ENCODE results near the gene PFN2.

DNA sequence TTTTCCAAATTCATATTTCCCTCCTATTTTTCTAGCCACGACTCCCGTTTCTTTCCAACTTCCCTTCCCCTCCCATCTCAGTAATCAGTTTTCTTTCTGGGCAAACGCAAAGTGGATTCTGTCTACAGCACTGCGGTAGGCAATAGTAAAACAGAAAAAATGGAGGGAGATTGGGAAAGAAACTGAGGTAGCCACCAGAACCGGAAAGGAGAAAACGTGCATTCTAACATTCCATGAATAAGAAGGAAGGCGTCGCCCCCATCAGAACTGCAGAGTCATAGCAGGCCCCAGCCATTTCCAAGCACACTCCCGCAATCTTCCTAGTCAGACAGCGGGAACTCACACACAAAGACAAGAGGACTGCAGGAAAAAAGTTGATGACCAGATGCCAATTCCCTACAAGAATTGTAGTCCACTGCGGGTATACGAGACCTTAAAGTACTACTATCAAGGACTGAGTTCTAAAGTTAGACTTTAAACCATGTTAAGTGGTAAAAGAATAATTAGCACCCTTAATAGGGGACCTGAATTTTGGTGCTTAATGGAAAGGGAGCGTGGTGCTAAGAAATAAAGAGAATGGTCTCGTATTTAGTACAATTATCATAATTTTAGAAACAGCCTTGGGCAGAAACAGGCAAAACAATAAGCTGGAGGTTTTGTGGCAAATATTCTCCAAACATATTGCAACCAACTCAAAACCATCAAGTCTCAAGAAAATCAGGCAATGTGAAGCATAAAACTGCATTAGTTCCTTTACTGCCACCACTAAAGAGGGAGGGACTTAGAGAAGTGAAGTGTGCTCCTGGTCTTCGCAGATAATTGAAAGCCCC, 1.4 kb downstream of the PFN2 start:
- TF ChIP-seq, protein P1, sequence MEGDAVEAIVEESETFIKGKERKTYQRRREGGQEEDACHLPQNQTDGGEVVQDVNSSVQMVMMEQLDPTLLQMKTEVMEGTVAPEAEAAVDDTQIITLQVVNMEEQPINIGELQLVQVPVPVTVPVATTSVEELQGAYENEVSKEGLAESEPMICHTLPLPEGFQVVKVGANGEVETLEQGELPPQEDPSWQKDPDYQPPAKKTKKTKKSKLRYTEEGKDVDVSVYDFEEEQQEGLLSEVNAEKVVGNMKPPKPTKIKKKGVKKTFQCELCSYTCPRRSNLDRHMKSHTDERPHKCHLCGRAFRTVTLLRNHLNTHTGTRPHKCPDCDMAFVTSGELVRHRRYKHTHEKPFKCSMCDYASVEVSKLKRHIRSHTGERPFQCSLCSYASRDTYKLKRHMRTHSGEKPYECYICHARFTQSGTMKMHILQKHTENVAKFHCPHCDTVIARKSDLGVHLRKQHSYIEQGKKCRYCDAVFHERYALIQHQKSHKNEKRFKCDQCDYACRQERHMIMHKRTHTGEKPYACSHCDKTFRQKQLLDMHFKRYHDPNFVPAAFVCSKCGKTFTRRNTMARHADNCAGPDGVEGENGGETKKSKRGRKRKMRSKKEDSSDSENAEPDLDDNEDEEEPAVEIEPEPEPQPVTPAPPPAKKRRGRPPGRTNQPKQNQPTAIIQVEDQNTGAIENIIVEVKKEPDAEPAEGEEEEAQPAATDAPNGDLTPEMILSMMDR (IDR thresholded peaks at IDR 0.05): no peak
- TF ChIP-seq POLR2AphosphoS5 (IDR thresholded peaks at IDR 0.05; ENCODE audit: insufficient read depth in 1 of 2, low read depth in 1 of 2) (no peak), POLR2A (IDR thresholded peaks at IDR 0.05) (no peak)
